Fibroblast of lung (primary cell): ENCODE measurements around the gene TMEM121B. TPM values are rescaled to one million over a fixed set of nuclear protein-coding genes. Genes with fewer than 3 reads are reported as not detected.

ENCODE experiments used
- DNase-seq, 2 donors: peaks; one replicate each; pipeline versions ENCODE4 v3.0.0 to v3.0.0-alpha.2; 2010; ENCODE audit warnings: low read depth in 2 of 2
- H2AFZ ChIP-seq: 2 replicates; pipeline ENCODE4 v1.5.1; 2012; ENCODE audit warnings: low read length, control low read depth, inconsistent platforms
- H3K27ac ChIP-seq: 2 replicates; pipeline ENCODE4 v1.5.1; 2011; ENCODE audit warnings: low read length, control low read depth; ENCODE audit not compliant: insufficient read depth
- H3K27me3 ChIP-seq: 2 replicates; pipeline ENCODE4 v1.5.1; 2011; ENCODE audit warnings: mild to moderate bottlenecking, low read length; ENCODE audit not compliant: control insufficient read depth, insufficient read depth
- H3K36me3 ChIP-seq: 2 replicates; pipeline ENCODE4 v1.5.1; 2011; ENCODE audit warnings: low read length; ENCODE audit not compliant: control insufficient read depth, insufficient read depth
- H3K4me1 ChIP-seq: 2 replicates; pipeline ENCODE4 v1.5.1; 2011; ENCODE audit warnings: low read length; ENCODE audit not compliant: control insufficient read depth, insufficient read depth; ENCODE audit errors: extremely low read depth
- H3K4me2 ChIP-seq: 2 replicates; pipeline ENCODE4 v1.5.1; 2011; ENCODE audit warnings: low read length, control low read depth; ENCODE audit not compliant: insufficient read depth; ENCODE audit errors: extremely low read depth
- H3K4me3 ChIP-seq, 4 experiments: fragments of 200-600 bp in 1 of 4; sonication (generic) in 1 of 4; replicated peaks in 1 of 4; 2 replicates each; pipeline ENCODE4 v1.5.1; 2011 to 2016; ENCODE audit warnings: low read length in 4 of 4, low read depth in 3 of 4, mild to moderate bottlenecking in 3 of 4, control low read depth in 2 of 4, inconsistent platforms in 1 of 4, mixed read lengths in 1 of 4; ENCODE audit not compliant: insufficient read depth in 1 of 4; ENCODE audit errors: control extremely low read depth in 1 of 4
- H3K79me2 ChIP-seq: 2 replicates; pipeline ENCODE4 v1.5.1; 2012; ENCODE audit warnings: mild to moderate bottlenecking, low read length, inconsistent platforms; ENCODE audit not compliant: control insufficient read depth, insufficient read depth
- H3K9ac ChIP-seq: 2 replicates; pipeline ENCODE4 v1.5.1; 2011; ENCODE audit warnings: mild to moderate bottlenecking, low read length, control low read depth; ENCODE audit not compliant: insufficient read depth
- H3K9me3 ChIP-seq: 2 replicates; pipeline ENCODE4 v1.5.1; 2012; ENCODE audit warnings: low read depth, low read length; ENCODE audit not compliant: control insufficient read depth, insufficient read depth
- H4K20me1 ChIP-seq: 2 replicates; pipeline ENCODE4 v1.5.1; 2011; ENCODE audit warnings: low read length; ENCODE audit not compliant: control insufficient read depth, insufficient read depth; ENCODE audit errors: extremely low read depth
- EZH2 ChIP-seq: IDR thresholded peaks from 2 replicates; pipeline ENCODE4 v1.5.1; 2012; ENCODE audit warnings: low read length, control low read depth, mild to moderate bottlenecking; ENCODE audit errors: missing control alignments
- polyA plus RNA-seq, 2 donors: library from polyadenylated mRNA; depleted of rRNA in 1 of 2; stranded (reverse) in 1 of 2; unstranded in 1 of 2; fragments of >200 nt; gene quantifications; 2 replicates each; pipeline ENCODE4 v1.2.1, GENCODE V29; 2011 to 2012; ENCODE audit warnings: missing spikeins in 1 of 2
- total RNA-seq: library from RNA; depleted of rRNA; stranded (reverse); fragments of >200 nt; gene quantifications from 2 replicates; pipeline ENCODE4 v1.2.1, GENCODE V29; 2014
- TF ChIP-seq, protein P1 (sequence below), 2 donors: IDR thresholded peaks in 1 of 2; conservative IDR thresholded peaks in 1 of 2; 1 replicate in 1 of 2; 2 replicates in 1 of 2; pipeline ENCODE4 v1.5.1; 2011 to 2012; ENCODE audit warnings: low read length in 2 of 2, control low read depth in 1 of 2, inconsistent platforms in 1 of 2, low read depth in 1 of 2, mild to moderate bottlenecking in 1 of 2

Gene TMEM121B
- total and polyA plus RNA-seq, 2 donors (not counting 1 experiment from before 2014, with no cell fraction given), result under 0.01 to 0.05 TPM

DNA sequence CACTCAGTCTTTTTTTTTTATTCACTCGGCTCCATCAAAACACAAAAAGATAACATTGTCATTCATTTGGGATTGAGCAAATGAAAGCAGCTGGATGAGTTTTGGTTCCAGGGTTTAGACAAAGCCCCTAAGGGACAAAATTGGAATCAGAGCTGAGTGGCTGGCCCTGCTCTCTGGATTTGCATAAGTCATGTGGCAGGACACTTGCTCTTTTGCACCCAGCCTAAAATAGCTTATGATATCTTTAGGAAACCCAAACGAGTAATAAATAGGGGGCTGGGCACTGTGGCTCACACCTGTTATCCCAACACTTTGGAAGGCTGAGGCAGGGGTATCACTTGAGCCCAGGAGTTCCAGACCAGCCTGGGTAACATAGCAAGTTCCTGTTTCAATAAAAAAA lies 11.0 kb upstream of the TMEM121B start:
- no peaks in the 10 kb centered on the region for H3K79me2 ChIP-seq
- no peaks in the 10 kb centered on the region for H3K9me3 ChIP-seq
- no peak overlapping the region for H2AFZ ChIP-seq
- H3K4me1 ChIP-seq, result no peaks in the 10 kb centered on the region
- no peak for DNase-seq
- TF ChIP-seq, protein P1, sequence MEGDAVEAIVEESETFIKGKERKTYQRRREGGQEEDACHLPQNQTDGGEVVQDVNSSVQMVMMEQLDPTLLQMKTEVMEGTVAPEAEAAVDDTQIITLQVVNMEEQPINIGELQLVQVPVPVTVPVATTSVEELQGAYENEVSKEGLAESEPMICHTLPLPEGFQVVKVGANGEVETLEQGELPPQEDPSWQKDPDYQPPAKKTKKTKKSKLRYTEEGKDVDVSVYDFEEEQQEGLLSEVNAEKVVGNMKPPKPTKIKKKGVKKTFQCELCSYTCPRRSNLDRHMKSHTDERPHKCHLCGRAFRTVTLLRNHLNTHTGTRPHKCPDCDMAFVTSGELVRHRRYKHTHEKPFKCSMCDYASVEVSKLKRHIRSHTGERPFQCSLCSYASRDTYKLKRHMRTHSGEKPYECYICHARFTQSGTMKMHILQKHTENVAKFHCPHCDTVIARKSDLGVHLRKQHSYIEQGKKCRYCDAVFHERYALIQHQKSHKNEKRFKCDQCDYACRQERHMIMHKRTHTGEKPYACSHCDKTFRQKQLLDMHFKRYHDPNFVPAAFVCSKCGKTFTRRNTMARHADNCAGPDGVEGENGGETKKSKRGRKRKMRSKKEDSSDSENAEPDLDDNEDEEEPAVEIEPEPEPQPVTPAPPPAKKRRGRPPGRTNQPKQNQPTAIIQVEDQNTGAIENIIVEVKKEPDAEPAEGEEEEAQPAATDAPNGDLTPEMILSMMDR (conservative IDR thresholded peaks at IDR 0.05 in 1 of 2, IDR thresholded peaks at IDR 0.05 in 1 of 2; ENCODE audit: low read depth in 1 of 2, low read length in 2 of 2), result no peak
- no peak for TF ChIP-seq EZH2
- H3K27me3 ChIP-seq, result no peaks in the 10 kb centered on the region
- no peak overlapping the region for H3K27ac ChIP-seq
- H3K4me3 ChIP-seq, result no peak overlapping the region
- H3K9ac ChIP-seq, result no peak overlapping the region
- no peaks in the 10 kb centered on the region for H3K36me3 ChIP-seq
- H3K4me2 ChIP-seq, result no peak overlapping the region
- H4K20me1 ChIP-seq, result no peaks in the 10 kb centered on the region

DNA sequence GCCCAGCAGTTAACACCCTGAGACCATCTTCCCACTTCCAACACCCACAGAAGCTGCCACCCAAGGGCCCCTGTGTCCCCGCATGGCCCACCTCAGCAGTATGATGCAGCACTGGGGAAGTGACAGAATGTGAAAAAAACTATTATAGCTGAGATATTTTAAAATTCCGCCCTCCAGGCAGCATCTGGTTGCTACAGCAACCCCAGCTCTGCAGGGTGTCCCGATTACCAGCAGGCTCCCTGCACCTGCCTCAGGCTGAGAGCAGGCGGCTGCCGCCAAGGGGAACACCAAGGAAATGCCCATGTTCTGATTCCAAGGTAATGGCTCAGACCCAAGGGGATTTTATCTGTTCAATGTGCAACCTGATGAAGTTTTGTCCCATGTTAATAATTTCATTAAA lies 10.5 kb upstream of the TMEM121B start:
- no peak overlapping the region for H3K4me3 ChIP-seq
- no peaks in the 10 kb centered on the region for H3K36me3 ChIP-seq
- no peak overlapping the region for H3K27ac ChIP-seq
- no peaks in the 10 kb centered on the region for H4K20me1 ChIP-seq
- H3K4me1 ChIP-seq, result no peaks in the 10 kb centered on the region
- no peak overlapping the region for H3K9ac ChIP-seq
- no peak for DNase-seq
- no peaks in the 10 kb centered on the region for H3K79me2 ChIP-seq
- H3K4me2 ChIP-seq, result no peak overlapping the region
- no peak overlapping the region for H2AFZ ChIP-seq
- no peaks in the 10 kb centered on the region for H3K9me3 ChIP-seq
- TF ChIP-seq EZH2, result no peak
- TF ChIP-seq, protein P1 (conservative IDR thresholded peaks at IDR 0.05 in 1 of 2, IDR thresholded peaks at IDR 0.05 in 1 of 2; ENCODE audit: low read depth in 1 of 2, low read length in 2 of 2), result no peak
- H3K27me3 ChIP-seq, result no peaks in the 10 kb centered on the region

DNA sequence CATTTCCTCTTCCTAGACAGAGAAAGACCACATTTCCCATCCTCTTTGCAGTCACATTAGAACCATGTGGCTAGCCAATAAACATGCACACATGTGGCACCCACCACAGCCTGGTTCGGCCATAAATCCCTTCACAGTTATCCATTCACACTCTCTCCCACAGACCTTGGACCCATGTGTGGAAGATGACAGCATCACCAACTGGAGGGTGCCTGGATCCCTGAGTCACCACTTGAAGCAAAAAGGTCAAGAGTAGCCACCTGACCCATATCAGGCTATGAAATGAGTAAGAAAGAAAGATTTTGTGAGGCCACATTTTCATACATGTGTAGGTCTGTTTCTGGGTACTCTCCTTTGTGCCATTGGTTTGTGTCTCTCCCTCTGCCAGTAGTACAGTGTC lies 9.0 kb upstream of the TMEM121B start:
- DNase-seq, result peak in 1 of 2 donors; percentile 36

More for the DNA sequence above, 9.0 kb upstream of the TMEM121B start:
- Histone ChIP-seq H2AFZ (no peak overlapping the region), H3K27me3 (no peaks in the 10 kb centered on the region), H3K4me2 (no peak overlapping the region), H4K20me1 (no peaks in the 10 kb centered on the region), H3K27ac (no peak overlapping the region), H3K4me3 (no peak overlapping the region), H3K36me3 (no peaks in the 10 kb centered on the region), H3K79me2 (no peaks in the 10 kb centered on the region), H3K9me3 (no peaks in the 10 kb centered on the region), H3K9ac (no peak overlapping the region), H3K4me1 (no peaks in the 10 kb centered on the region)
- no peak for TF ChIP-seq EZH2
- TF ChIP-seq, protein P1 (conservative IDR thresholded peaks at IDR 0.05 in 1 of 2, IDR thresholded peaks at IDR 0.05 in 1 of 2; ENCODE audit: low read depth in 1 of 2, low read length in 2 of 2), result no peak
